ENCODE results near the gene RSPO4. TPM values are rescaled to one million over a fixed set of nuclear protein-coding genes. Genes with fewer than 3 reads are reported as not detected.

Gene RSPO4
- total RNA-seq, 4 donors from 2014 or later, result 0.30 to 0.66 (median 0.59) TPM; not detected in 1

DNA sequence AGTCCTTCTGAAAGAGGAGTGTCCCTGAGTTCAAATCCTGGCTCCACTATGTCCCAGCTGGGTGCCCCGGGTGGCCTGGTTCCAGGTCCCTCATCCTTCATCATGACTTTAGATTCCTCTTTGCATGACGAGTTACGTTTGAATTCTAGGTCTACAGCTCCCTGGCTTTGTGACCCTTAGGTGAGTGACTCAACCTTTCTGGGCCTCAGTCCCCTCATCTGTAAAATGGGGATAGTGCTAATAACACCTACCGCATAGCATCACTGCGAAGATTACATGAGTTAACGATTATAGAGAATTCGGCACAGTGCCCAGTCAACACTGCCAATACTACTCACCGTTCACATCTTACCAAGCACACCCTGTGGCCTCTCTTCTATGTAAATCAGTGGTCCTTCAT, 39.4 kb downstream of the RSPO4 start:
- WGBS, 2 donors, result 91 to 92% methylated on average over 8 of the region's 8 CpGs
- H3K4me3 ChIP-seq, result no peak overlapping the region
- no peaks in the 10 kb centered on the region for H3K4me1 ChIP-seq
- no peak for DNase-seq (ENCODE audit: low spot score in 2 of 2)
- TF ChIP-seq POLR2A (IDR thresholded peaks at IDR 0.05), result no peak
- no peak for TF ChIP-seq EP300 (IDR thresholded peaks at IDR 0.05)
- no peak for TF ChIP-seq CTCF (IDR thresholded peaks at IDR 0.05)
- no peaks in the 10 kb centered on the region for H3K36me3 ChIP-seq
- H3K9me3 ChIP-seq, result no peaks in the 10 kb centered on the region
- H3K27ac ChIP-seq, result no peak overlapping the region
- peaks cover 0 to 5% of the 10 kb centered on the region in 2 donors for H3K27me3 ChIP-seq

GRCh38 chr20:962223-962622, 39.9 kb downstream of the RSPO4 start:
- H3K27ac ChIP-seq, result no peak overlapping the region
- WGBS, 2 donors, result 72 to 75% methylated on average over 3 of the region's 3 CpGs
- H3K4me1 ChIP-seq, result no peaks in the 10 kb centered on the region
- H3K36me3 ChIP-seq, result no peaks in the 10 kb centered on the region
- H3K4me3 ChIP-seq, result no peak overlapping the region
- no peaks in the 10 kb centered on the region for H3K9me3 ChIP-seq
- H3K27me3 ChIP-seq, result peaks cover 0 to 7% of the 10 kb centered on the region in 2 donors
- TF ChIP-seq POLR2A (IDR thresholded peaks at IDR 0.05), result no peak
- TF ChIP-seq CTCF (IDR thresholded peaks at IDR 0.05), result no peak
- no peak for TF ChIP-seq EP300 (IDR thresholded peaks at IDR 0.05)
- no peak for DNase-seq (ENCODE audit: low spot score in 2 of 2)

DNA sequence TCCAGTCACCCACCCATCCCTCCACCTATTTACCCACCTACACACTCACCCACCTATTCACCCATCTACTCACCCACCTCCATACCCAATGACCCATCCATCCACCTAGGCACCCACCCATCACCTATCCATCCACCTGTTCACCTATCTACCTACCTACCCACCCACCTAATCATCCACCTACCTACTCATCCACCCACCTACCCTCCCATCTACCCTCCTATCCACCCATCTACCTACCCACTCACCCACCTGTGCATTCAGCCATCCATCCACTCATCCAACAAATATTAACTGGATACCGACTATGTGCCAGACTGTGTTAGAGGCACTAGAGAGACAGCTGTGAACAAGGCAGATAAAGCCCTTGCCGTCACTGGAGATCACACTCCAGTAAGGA, 40.3 kb downstream of the RSPO4 start:
- H3K27me3 ChIP-seq, result peaks cover 0 to 12% of the 10 kb centered on the region in 2 donors
- WGBS, 2 donors, result 74% methylated on average over 2 of the region's 2 CpGs

GRCh38 chr20:959996-960615, 42.0 kb downstream of the RSPO4 start:
- H3K4me1 ChIP-seq, result peaks cover 0 to 5% (median 0%) of the 10 kb centered on the region in 4 donors
- H3K27me3 ChIP-seq, result peaks cover 0 to 23% of the 10 kb centered on the region in 2 donors
- 71 to 79% methylated on average over 16 of the region's 16 CpGs for WGBS, 2 donors

More for the DNA sequence above, 40.3 kb downstream of the RSPO4 start:
- H3K9me3 ChIP-seq, result no peaks in the 10 kb centered on the region
- no peak overlapping the region for H3K4me3 ChIP-seq
- DNase-seq (ENCODE audit: low spot score in 2 of 2), result no peak
- H3K27ac ChIP-seq, result no peak overlapping the region
- H3K36me3 ChIP-seq, result no peaks in the 10 kb centered on the region
- no peaks in the 10 kb centered on the region for H3K4me1 ChIP-seq
- no peak for TF ChIP-seq CTCF (IDR thresholded peaks at IDR 0.05)
- TF ChIP-seq EP300 (IDR thresholded peaks at IDR 0.05), result no peak

More at GRCh38 chr20:959996-960615, 42.0 kb downstream of the RSPO4 start:
- Histone ChIP-seq H3K9me3 (no peaks in the 10 kb centered on the region), H3K27ac (no peak overlapping the region), H3K4me3 (no peak overlapping the region), H3K36me3 (no peaks in the 10 kb centered on the region)
- DNase-seq (ENCODE audit: low spot score in 2 of 2), result no peak
- no peak for TF ChIP-seq EP300 (IDR thresholded peaks at IDR 0.05)
- no peak for TF ChIP-seq CTCF (IDR thresholded peaks at IDR 0.05)
- TF ChIP-seq POLR2A (IDR thresholded peaks at IDR 0.05), result no peak
